CD14-positive monocyte (primary cell): Measurements from ENCODE around the gene MEGF6. TPM values are rescaled to one million over a fixed set of nuclear protein-coding genes. Genes with fewer than 3 reads are reported as not detected.

Experiments
- DNase-seq, 3 donors: peaks; one replicate each; pipeline ENCODE4 v3.0.0-alpha.2; 2011 to 2022
- H2AFZ ChIP-seq: 2 replicates; pipeline ENCODE4 v1.6.0; 2012; ENCODE audit warnings: mild to moderate bottlenecking, low read depth, low read length, inconsistent platforms; ENCODE audit not compliant: insufficient read depth, poor library complexity, severe bottlenecking
- H3K27ac ChIP-seq, 2 donors: 1 replicate in 1 of 2; 2 replicates in 1 of 2; pipeline ENCODE4 v1.5.1; 2012 to 2013; ENCODE audit warnings: low read length in 2 of 2, control low read depth in 1 of 2, inconsistent platforms in 1 of 2, low read depth in 1 of 2, mild to moderate bottlenecking in 1 of 2
- H3K27me3 ChIP-seq, 2 donors: one replicate each; pipeline versions ENCODE4 v1.6.0 to v1.6.1; 2011 to 2013; ENCODE audit warnings: low read length in 2 of 2; ENCODE audit not compliant: control insufficient read depth in 2 of 2, insufficient read depth in 2 of 2
- H3K36me3 ChIP-seq, 2 donors: replicated peaks in 1 of 2; 1 replicate in 1 of 2; 2 replicates in 1 of 2; pipeline versions ENCODE4 v1.5.1 to v1.6.1; 2012 to 2013; ENCODE audit warnings: low read length in 2 of 2, control low read depth in 1 of 2, inconsistent platforms in 1 of 2, mild to moderate bottlenecking in 1 of 2; ENCODE audit not compliant: insufficient read depth in 2 of 2, control insufficient read depth in 1 of 2
- H3K4me1 ChIP-seq, 2 donors: 1 replicate in 1 of 2; 2 replicates in 1 of 2; pipeline versions ENCODE4 v1.5.1 to v1.6.1; 2012 to 2013; ENCODE audit warnings: low read length in 2 of 2, control low read depth in 1 of 2, inconsistent platforms in 1 of 2, mild to moderate bottlenecking in 1 of 2, moderate library complexity in 1 of 2; ENCODE audit not compliant: insufficient read depth in 2 of 2, control insufficient read depth in 1 of 2
- H3K4me2 ChIP-seq: replicated peaks from 2 replicates; pipeline ENCODE3; 2012; ENCODE audit warnings: low read length, moderate library complexity, mild to moderate bottlenecking; ENCODE audit not compliant: poor library complexity, severe bottlenecking; ENCODE audit errors: extremely low read depth
- H3K4me3 ChIP-seq, 3 experiments: fragments of 200-600 bp in 1 of 3; sonication (generic) in 1 of 3; replicated peaks in 1 of 3; 1 replicate in 2 of 3; 2 replicates in 1 of 3; pipeline ENCODE4 v1.5.1; 2011 to 2013; ENCODE audit warnings: low read length in 3 of 3, mild to moderate bottlenecking in 3 of 3, control low read depth in 2 of 3, low read depth in 2 of 3, inconsistent platforms in 1 of 3, moderate library complexity in 1 of 3
- H3K79me2 ChIP-seq: 2 replicates; pipeline ENCODE4 v1.6.0; 2012; ENCODE audit warnings: mild to moderate bottlenecking, control low read depth, inconsistent platforms, low read length, moderate library complexity; ENCODE audit not compliant: insufficient read depth
- H3K9ac ChIP-seq: 2 replicates; pipeline ENCODE4 v1.6.0; 2017; ENCODE audit warnings: low read length, mild to moderate bottlenecking; ENCODE audit not compliant: insufficient read depth, poor library complexity, severe bottlenecking
- H3K9me3 ChIP-seq, 2 donors: replicated peaks in 1 of 2; 1 replicate in 1 of 2; 2 replicates in 1 of 2; pipeline versions ENCODE4 v1.5.1 to v1.6.1; 2012 to 2013; ENCODE audit warnings: low read length in 2 of 2, control low read depth in 1 of 2; ENCODE audit not compliant: control insufficient read depth in 1 of 2, insufficient read depth in 1 of 2
- H4K20me1 ChIP-seq: 2 replicates; pipeline ENCODE4 v1.6.0; 2012; ENCODE audit warnings: mild to moderate bottlenecking, low read length, control low read depth, moderate library complexity; ENCODE audit not compliant: insufficient read depth
- H3K27ac Mint-ChIP-seq, 7 donors: one replicate each; pipeline ENCODE4 v1.8.0; 2020; ENCODE audit warnings: mild to moderate bottlenecking in 7 of 7, mixed read lengths in 7 of 7, moderate library complexity in 6 of 7, inconsistent platforms in 2 of 7
- H3K27me3 Mint-ChIP-seq, 3 donors: one replicate each; pipeline ENCODE4 v1.8.0; 2021 to 2022; ENCODE audit warnings: low read depth in 3 of 3, mild to moderate bottlenecking in 3 of 3, mixed read lengths in 3 of 3, moderate library complexity in 3 of 3, inconsistent platforms in 1 of 3
- H3K36me3 Mint-ChIP-seq, 2 donors: one replicate each; pipeline ENCODE4 v1.8.0; 2020; ENCODE audit warnings: mixed read lengths in 2 of 2, inconsistent platforms in 1 of 2, mild to moderate bottlenecking in 1 of 2
- H3K4me1 Mint-ChIP-seq: one replicate; pipeline ENCODE4 v1.8.0; 2020; ENCODE audit warnings: mild to moderate bottlenecking, mixed read lengths
- H3K4me3 Mint-ChIP-seq, 2 donors: one replicate each; pipeline ENCODE4 v1.8.0; 2020; ENCODE audit warnings: mild to moderate bottlenecking in 2 of 2, mixed read lengths in 2 of 2, moderate library complexity in 1 of 2
- H3K9me3 Mint-ChIP-seq, 7 donors: one replicate each; pipeline ENCODE4 v1.8.0; 2020 to 2022; ENCODE audit warnings: mixed read lengths in 7 of 7, mild to moderate bottlenecking in 6 of 7, moderate library complexity in 6 of 7, inconsistent platforms in 2 of 7
- WGBS: methylation state at CpG from one replicate; pipeline ENCODE4 v1.1.5; 2013; ENCODE audit warnings: missing lambda C conversion rate; ENCODE audit not compliant: insufficient coverage; 5-methylcytosine and 5-hydroxymethylcytosine counted together
- intact Hi-C, 2 donors: fragments of 100-400 bp; cut with micrococcal nuclease; formaldehyde crosslinking; loops; one replicate each; pipeline versions ENCODE4 v1.15.0 to v1.15.1; 2023
- polyA plus RNA-seq, 3 donors: library from polyadenylated mRNA; depleted of rRNA in 1 of 3; unstranded in 2 of 3; stranded (reverse) in 1 of 3; fragments of 300-500 nt in 2 of 3; fragments of >200 nt in 1 of 3; fragmentation: Illumina TruSeq in 2 of 3; gene quantifications; 1 replicate in 2 of 3; 2 replicates in 1 of 3; pipeline ENCODE4 v1.2.3, GENCODE V29; 2012 to 2021
- TF ChIP-seq, protein P1 (sequence below): fragments of 200-600 bp; IDR thresholded peaks from one replicate; pipeline ENCODE4 v1.8.0; 2022; ENCODE audit warnings: antibody characterized with exemption, mild to moderate bottlenecking

The MEGF6 gene
- polyA plus RNA-seq, 3 donors: 0.39 to 3.8 (median 1.2) TPM

DNA sequence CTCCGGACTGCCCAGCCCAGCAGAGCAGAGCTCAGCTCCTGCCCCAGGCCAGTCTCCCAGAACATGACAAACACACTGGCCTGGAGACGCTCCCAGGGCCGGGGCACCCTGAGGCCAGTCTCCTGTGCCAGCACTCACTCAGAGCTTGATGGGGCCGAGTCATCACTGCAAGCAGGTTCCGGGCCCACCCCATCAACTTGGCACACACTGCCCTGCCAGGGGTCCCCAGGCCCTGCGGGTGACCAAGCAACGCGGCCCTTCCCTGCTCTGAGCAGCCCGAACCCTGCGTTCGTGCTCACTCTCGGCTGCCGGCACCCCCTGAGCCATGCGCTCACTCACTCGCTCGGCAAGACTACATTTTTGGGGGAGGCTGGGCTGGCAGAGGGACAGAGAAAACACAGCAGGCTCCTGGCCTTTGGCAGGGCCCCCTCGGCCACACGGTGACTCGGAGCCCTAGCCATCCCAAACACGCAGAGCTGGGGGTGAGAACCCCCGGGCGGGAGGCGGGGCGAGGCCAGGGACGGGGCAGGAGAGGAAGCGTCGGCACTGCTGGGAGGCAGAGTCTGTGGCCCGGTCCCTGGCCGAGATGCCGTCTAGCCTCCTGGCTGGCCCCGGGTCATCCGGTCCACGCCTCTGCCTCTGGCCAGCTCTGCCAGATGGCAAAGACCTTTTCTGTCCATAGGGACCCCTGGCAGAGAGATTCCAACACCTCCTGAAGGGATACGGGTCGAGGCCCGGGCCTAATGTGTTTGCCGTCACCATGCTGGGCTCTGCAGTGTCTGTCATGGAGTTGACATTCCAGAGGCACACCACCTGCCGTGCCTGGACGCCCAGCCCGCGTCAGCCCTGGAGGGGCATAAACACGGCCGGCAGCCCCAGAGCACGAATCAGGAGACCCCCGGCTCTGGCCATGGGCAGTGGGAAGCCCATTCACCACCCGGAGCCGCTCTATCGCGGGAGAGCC is 68.0 kb downstream of the MEGF6 start:
- H3K4me3 Mint-ChIP-seq: no peak overlapping the region
- H3K36me3 Mint-ChIP-seq: no peaks in the 10 kb centered on the region
- peaks cover 8% of the 10 kb centered on the region for H3K4me1 Mint-ChIP-seq
- no peak for DNase-seq
- no peaks in the 10 kb centered on the region for H4K20me1 ChIP-seq
- no peak overlapping the region for H3K9ac ChIP-seq
- no peak overlapping the region for H3K4me2 ChIP-seq
- no peak overlapping the region for H3K27ac ChIP-seq
- TF ChIP-seq, protein P1, sequence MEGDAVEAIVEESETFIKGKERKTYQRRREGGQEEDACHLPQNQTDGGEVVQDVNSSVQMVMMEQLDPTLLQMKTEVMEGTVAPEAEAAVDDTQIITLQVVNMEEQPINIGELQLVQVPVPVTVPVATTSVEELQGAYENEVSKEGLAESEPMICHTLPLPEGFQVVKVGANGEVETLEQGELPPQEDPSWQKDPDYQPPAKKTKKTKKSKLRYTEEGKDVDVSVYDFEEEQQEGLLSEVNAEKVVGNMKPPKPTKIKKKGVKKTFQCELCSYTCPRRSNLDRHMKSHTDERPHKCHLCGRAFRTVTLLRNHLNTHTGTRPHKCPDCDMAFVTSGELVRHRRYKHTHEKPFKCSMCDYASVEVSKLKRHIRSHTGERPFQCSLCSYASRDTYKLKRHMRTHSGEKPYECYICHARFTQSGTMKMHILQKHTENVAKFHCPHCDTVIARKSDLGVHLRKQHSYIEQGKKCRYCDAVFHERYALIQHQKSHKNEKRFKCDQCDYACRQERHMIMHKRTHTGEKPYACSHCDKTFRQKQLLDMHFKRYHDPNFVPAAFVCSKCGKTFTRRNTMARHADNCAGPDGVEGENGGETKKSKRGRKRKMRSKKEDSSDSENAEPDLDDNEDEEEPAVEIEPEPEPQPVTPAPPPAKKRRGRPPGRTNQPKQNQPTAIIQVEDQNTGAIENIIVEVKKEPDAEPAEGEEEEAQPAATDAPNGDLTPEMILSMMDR: no peak
- H3K79me2 ChIP-seq: no peaks in the 10 kb centered on the region
- H3K27ac Mint-ChIP-seq: no peak overlapping the region
- H3K4me3 ChIP-seq: no peak overlapping the region
- H3K27me3 Mint-ChIP-seq: peaks cover 3 to 6% (median 4%) of the 10 kb centered on the region in 3 donors
- no peaks in the 10 kb centered on the region for H3K9me3 Mint-ChIP-seq
- no peaks in the 10 kb centered on the region for H3K9me3 ChIP-seq
- no peak overlapping the region for H2AFZ ChIP-seq
- H3K27me3 ChIP-seq: no peaks in the 10 kb centered on the region
- H3K36me3 ChIP-seq: no peaks in the 10 kb centered on the region
- intact Hi-C loops: no loop called here
- WGBS: 95% methylated on average over 49 of the region's 49 CpGs
- peaks cover 0 to 2% of the 10 kb centered on the region in 2 donors for H3K4me1 ChIP-seq

DNA sequence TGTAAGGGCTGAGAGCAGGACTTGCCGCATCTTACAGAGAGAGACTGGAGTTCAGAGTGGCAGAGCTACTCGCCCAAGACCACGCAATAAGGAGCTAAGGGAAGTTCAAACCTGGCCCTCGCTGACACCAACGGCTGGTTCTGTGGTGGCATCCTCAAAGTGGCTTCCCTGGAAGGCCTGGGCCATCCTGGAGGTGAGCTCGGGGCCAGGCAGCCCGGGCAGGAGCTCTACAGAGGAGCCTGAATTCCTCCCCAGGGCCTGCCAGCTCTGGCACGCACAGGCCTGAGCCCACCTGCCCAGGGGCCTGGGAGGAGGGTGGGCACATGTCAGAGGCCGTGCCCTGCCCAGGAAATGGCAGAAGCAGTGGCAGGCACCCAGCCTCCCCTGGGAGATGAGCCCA is 68.6 kb downstream of the MEGF6 start:
- Histone ChIP-seq H3K36me3 (no peaks in the 10 kb centered on the region), H3K4me3 (no peak overlapping the region), H3K27ac (no peak overlapping the region), H3K27me3 (no peaks in the 10 kb centered on the region), H3K79me2 (no peaks in the 10 kb centered on the region), H2AFZ (no peak overlapping the region), H4K20me1 (no peaks in the 10 kb centered on the region), H3K9ac (no peak overlapping the region), H3K9me3 (no peaks in the 10 kb centered on the region), H3K4me2 (no peak overlapping the region), H3K4me1 (peaks cover 4 to 6% of the 10 kb centered on the region in 2 donors)
- Mint-ChIP-seq H3K27ac (no peak overlapping the region), H3K27me3 (peaks cover 4 to 6% (median 4%) of the 10 kb centered on the region in 3 donors), H3K4me1 (peaks cover 13% of the 10 kb centered on the region), H3K9me3 (no peaks in the 10 kb centered on the region), H3K36me3 (no peaks in the 10 kb centered on the region), H3K4me3 (no peak overlapping the region)
- WGBS: 82% methylated on average over 9 of the region's 9 CpGs
- TF ChIP-seq, protein P1: no peak
- no peak for DNase-seq
- intact Hi-C loops: no loop called here
